AG04450 (cell line): Measurements from ENCODE around the gene CKS1B. TPM values are rescaled to one million over a fixed set of nuclear protein-coding genes. Genes with fewer than 3 reads are reported as not detected.

ENCODE experiments used
- CTCF ChIA-PET: fragments of 300-600, 350-600 bp; formaldehyde crosslinking; extraction: SDS; loops from one replicate; lab custom pipeline; 2022; ENCODE audit warnings: antibody characterized with exemption, inconsistent platforms; lab: Charles Lee
- POLR2A ChIA-PET: fragments of 350-600 bp; formaldehyde crosslinking; extraction: SDS; loops from one replicate; lab custom pipeline; 2021; ENCODE audit warnings: antibody characterized with exemption, inconsistent platforms; lab: Yijun Ruan, JAX
- DNase-seq: peaks from one replicate; pipeline ENCODE4 v3.0.0-alpha.2; 2011; ENCODE audit warnings: low read depth, low spot score
- H3K27ac ChIP-seq: one replicate; pipeline ENCODE4 v1.5.1; 2012; ENCODE audit warnings: low read depth, low read length, control low read depth
- H3K27me3 ChIP-seq: one replicate; pipeline ENCODE4 v1.6.0; 2012; ENCODE audit warnings: low read length; ENCODE audit not compliant: control insufficient read depth, insufficient read depth
- H3K4me3 ChIP-seq: 2 replicates; pipeline ENCODE4 v1.5.1; 2011; ENCODE audit warnings: mild to moderate bottlenecking, low read depth, low read length, control low read depth
- H3K9me3 ChIP-seq: 2 replicates; pipeline ENCODE4 v1.5.1; 2012; ENCODE audit warnings: low read length; ENCODE audit not compliant: control insufficient read depth, insufficient read depth
- CTCF ChIP-seq: IDR thresholded peaks from 2 replicates; pipeline ENCODE4 v1.5.1; 2011; ENCODE audit warnings: low read depth, low read length, control low read depth, inconsistent platforms
- polyA plus RNA-seq: library from polyadenylated mRNA; depleted of rRNA; stranded (reverse); fragments of >200 nt; gene quantifications from 2 replicates; pipeline ENCODE4 v1.2.3, GENCODE V29; 2011

CKS1B gene
- polyA plus RNA-seq, 1 experiment, result 81.3 TPM

- H3K9me3 ChIP-seq, result peaks cover 3% of the 10 kb centered on the region; the same call in 1 of the 2 replicates
- ChIA-PET CTCF (interaction anchor here (0.6 to 0.8 kb wide), 2 partner anchors 32 to 50 kb away, joined by 3 to 5 read pairs; no protein-coding TSS in a partner anchor), POLR2A (no interaction called here)
- DNase-seq, result no peak
- no peaks in the 10 kb centered on the region for H3K27me3 ChIP-seq
- H3K27ac ChIP-seq, result no peak overlapping the region
- TF ChIP-seq CTCF, result no peak
- peak overlapping the region; percentile 25; the same call in 1 of the 2 replicates for H3K4me3 ChIP-seq
Measured at GRCh38 chr1:154967331-154967950, 7.0 kb upstream of the CKS1B start.

- Histone ChIP-seq H3K9me3 (peaks cover 3% of the 10 kb centered on the region; the same call in 1 of the 2 replicates), H3K27me3 (no peaks in the 10 kb centered on the region), H3K4me3 (peak overlapping the region; percentile 61), H3K27ac (no peak overlapping the region)
- POLR2A ChIA-PET, result no interaction called here
- CTCF ChIA-PET, result interaction anchor here (0.5 to 4.4 kb wide), 2 partner anchors 27 to 49 kb away, joined by 3 to 19 read pairs; no protein-coding TSS in a partner anchor
- TF ChIP-seq CTCF, result no peak
- no peak for DNase-seq
Measured at GRCh38 chr1:154968731-154969130, 5.8 kb upstream of the CKS1B start.

- POLR2A ChIA-PET, result interaction anchor here (0.5 to 5.0 kb wide), 5 partner anchors 8 to 26 kb away, joined by 3 to 59 read pairs (median 9); partner anchors contain the start of genes PBXIP1 and PYGO2
Measured at GRCh38 chr1:154969246-154969645, 5.2 kb upstream of the CKS1B start.

GRCh38 chr1:154969860-154970452 lies 4.5 kb upstream of the CKS1B start:
- Histone ChIP-seq H3K27me3 (no peaks in the 10 kb centered on the region), H3K4me3 (peak overlapping the region; percentile 61), H3K9me3 (peaks cover 3% of the 10 kb centered on the region; the same call in 1 of the 2 replicates), H3K27ac (peak overlapping the region; percentile 52)
- DNase-seq, result no peak
- ChIA-PET POLR2A (interaction anchor here (0.6 to 5.0 kb wide), 12 partner anchors 8 to 203 kb away, joined by 3 to 59 read pairs (median 8); partner anchors contain the start of genes FLAD1, KRTCAP2, LENEP and PBXIP1), CTCF (interaction anchor here (1.0 to 4.4 kb wide), 7 partner anchors 9 to 203 kb away, joined by 3 to 19 read pairs (median 7); partner anchors contain the start of genes ADAM15, KRTCAP2, PBXIP1 and PYGO2)
- no peak for TF ChIP-seq CTCF

More at GRCh38 chr1:154969246-154969645, 5.2 kb upstream of the CKS1B start:
- H3K4me3 ChIP-seq, result peak overlapping the region; percentile 61
- no peak for DNase-seq
- no peak for TF ChIP-seq CTCF
- CTCF ChIA-PET, result interaction anchor here (0.5 to 4.4 kb wide), 3 partner anchors 26 to 48 kb away, joined by 3 to 19 read pairs (median 7); no protein-coding TSS in a partner anchor
- H3K27me3 ChIP-seq, result no peaks in the 10 kb centered on the region
- no peak overlapping the region for H3K27ac ChIP-seq
- peaks cover 3% of the 10 kb centered on the region; the same call in 1 of the 2 replicates for H3K9me3 ChIP-seq
